AG10803 (cell line): ENCODE measurements around the gene FMNL3.
A peak's percentile ranks its signal among the peaks of the same experiment; 100 is the strongest.
"Not testable (repeated sequence)": the region's sequence is repeated elsewhere in the genome, so short reads cannot be mapped to it uniquely, and the experiment has no call there.

Source experiments
- DNase-seq: peaks from one replicate; pipeline ENCODE4 v3.0.0; 2010; ENCODE audit warnings: low read depth
- H3K4me3 ChIP-seq: 2 replicates; pipeline ENCODE4 v1.5.1; 2011; ENCODE audit warnings: mild to moderate bottlenecking, low read length, control low read depth
- CTCF ChIP-seq: conservative IDR thresholded peaks from 2 replicates; pipeline ENCODE4 v1.5.1; 2011; ENCODE audit warnings: mild to moderate bottlenecking, low read length, control low read depth, inconsistent platforms

The FMNL3 gene

GRCh38 chr12:49744363-49744885 is 37.2 kb upstream of the FMNL3 start:
- no peak overlapping the region for H3K4me3 ChIP-seq
- TF ChIP-seq CTCF, result no peak
- DNase-seq, result no peak

DNA sequence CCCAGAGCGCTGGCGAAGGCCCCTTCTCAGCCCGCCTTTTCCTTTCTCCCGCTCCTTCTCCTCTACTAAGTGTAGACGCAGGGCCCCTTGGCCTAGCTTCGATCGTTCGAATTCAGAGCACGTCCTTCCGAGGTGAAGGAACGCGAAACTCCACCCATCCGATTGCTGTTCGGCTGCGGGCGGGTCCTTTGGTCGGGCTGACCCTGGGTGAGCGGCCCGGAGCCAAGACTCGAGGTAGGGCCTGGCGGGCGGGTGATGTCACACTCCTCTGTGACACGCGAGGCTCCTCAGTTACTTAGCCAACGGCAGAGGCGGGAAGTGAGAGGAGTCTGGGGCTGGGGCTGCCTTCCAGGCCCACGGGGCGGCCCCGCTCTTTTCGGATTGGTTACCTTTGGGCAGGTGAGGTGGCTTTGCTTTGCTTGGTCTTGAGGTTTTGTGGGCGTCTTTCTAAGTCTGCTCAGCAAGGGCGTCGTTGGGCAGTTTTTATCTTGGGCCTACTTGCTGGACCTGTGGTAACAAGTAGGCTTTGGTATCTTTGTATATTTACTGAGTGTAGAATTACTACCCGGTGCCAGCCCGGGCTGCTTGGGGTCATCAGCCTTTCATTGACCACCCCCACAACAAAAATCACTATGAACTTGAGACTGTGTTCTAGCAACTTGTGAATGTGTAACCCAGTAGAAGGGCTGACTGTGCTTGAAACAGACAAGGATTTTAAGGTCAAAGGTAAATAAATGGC is 34.8 kb upstream of the FMNL3 start:
- DNase-seq, result peak; percentile 88
- TF ChIP-seq CTCF, result no peak
- H3K4me3 ChIP-seq, result peak overlapping the region; percentile 99

- peak; percentile 83 for TF ChIP-seq CTCF
- H3K4me3 ChIP-seq, result peak within 1 kb of the TSS; percentile 99
- peak; percentile 100 for DNase-seq
Measured at GRCh38 chr12:49740930-49741881, 34.0 kb upstream of the FMNL3 start, which contains the start of gene TMBIM6. Gene TMBIM6 (plus strand): TSS chr12:49741557. CDS start chr12:49752494, 10,937 bp downstream.

DNA sequence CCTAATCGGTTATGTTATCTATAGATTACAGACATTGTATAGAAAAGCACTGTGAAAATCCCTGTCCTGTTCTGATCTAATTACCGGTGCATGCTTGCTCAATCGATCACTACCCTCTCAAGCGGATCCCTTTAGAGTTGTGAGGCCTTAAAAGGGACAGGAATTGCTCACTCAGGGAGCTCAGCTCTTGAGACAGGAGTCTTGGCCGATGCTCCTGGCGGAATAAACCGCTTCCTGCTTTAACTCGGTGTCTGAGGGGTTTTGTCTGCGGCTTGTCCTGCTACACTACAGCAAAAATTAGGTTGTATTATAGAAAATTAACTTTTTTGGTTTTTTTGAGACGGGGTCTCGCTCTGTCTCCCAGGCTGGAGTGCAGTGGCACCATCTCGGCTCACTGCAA is 33.1 kb upstream of the FMNL3 start:
- H3K4me3 ChIP-seq, DNase-seq: not testable (repeated sequence)

GRCh38 chr12:49738721-49739120 is 31.5 kb upstream of the FMNL3 start:
- DNase-seq, result peak; percentile 25
- not testable (repeated sequence) for H3K4me3 ChIP-seq

GRCh38 chr12:49734900-49735299 is 27.7 kb upstream of the FMNL3 start:
- not testable (repeated sequence) for DNase-seq, H3K4me3 ChIP-seq

- no peak for TF ChIP-seq CTCF
- no peak overlapping the region for H3K4me3 ChIP-seq
- DNase-seq, result no peak
Measured at GRCh38 chr12:49733219-49734017, 26.2 kb upstream of the FMNL3 start.

GRCh38 chr12:49730568-49731101 is 23.4 kb upstream of the FMNL3 start:
- no peak for TF ChIP-seq CTCF
- DNase-seq, result peak; percentile 32
- no peak overlapping the region for H3K4me3 ChIP-seq
